Body of pancreas (tissue), 4 donors: Measurements from ENCODE around the gene AMDHD1. TPM values are rescaled to one million over a fixed set of nuclear protein-coding genes. Genes with fewer than 3 reads are reported as not detected.

Experiments
- ATAC-seq: fragments of 150-250 bp; one replicate; pipeline ENCODE4 v1.9.1; 2016
- DNase-seq, 4 donors: peaks; one replicate each; pipeline ENCODE4 v3.0.0-alpha.2; 2019
- H3K27ac ChIP-seq, 4 donors: fragments of 200-600 bp; sonication (generic); 1 replicate in 3 of 4; 2 replicates in 1 of 4; pipeline versions ENCODE4 v1.5.1 to v1.6.1; 2016 to 2019; ENCODE audit warnings: mild to moderate bottlenecking in 1 of 4, mixed read lengths in 1 of 4, moderate library complexity in 1 of 4
- H3K27me3 ChIP-seq, 2 donors: fragments of 200-600 bp; sonication (generic); one replicate each; pipeline ENCODE4 v1.6.0; 2016; ENCODE audit warnings: mild to moderate bottlenecking in 1 of 2
- H3K36me3 ChIP-seq, 2 donors: fragments of 200-600 bp; sonication (generic); replicated peaks in 1 of 2; 2 replicates each; pipeline ENCODE4 v1.5.1; 2016; ENCODE audit warnings: low read depth in 2 of 2; ENCODE audit not compliant: insufficient read depth in 1 of 2
- H3K4me1 ChIP-seq: fragments of 200-600 bp; sonication (generic); one replicate; pipeline ENCODE4 v1.6.0; 2016
- H3K4me3 ChIP-seq, 2 donors: fragments of 200-600 bp; sonication (generic); 1 replicate in 1 of 2; 2 replicates in 1 of 2; pipeline ENCODE4 v1.5.1; 2016 to 2019
- H3K9me3 ChIP-seq, 3 donors: fragments of 200-600 bp; sonication (generic); 1 replicate in 2 of 3; 2 replicates in 1 of 3; pipeline ENCODE4 v1.5.1; 2016
- POLR2A ChIP-seq, 3 donors: fragments of 450-650 bp; IDR thresholded peaks; one replicate each; pipeline ENCODE4 v1.6.1; 2016; ENCODE audit warnings: antibody characterized with exemption in 3 of 3, mild to moderate bottlenecking in 2 of 3
- WGBS, 2 donors: methylation state at CpG; one replicate each; pipeline ENCODE4 v1.1.5; 2017; 5-methylcytosine and 5-hydroxymethylcytosine counted together
- intact Hi-C: fragments of 100-400 bp; cut with DNase I; formaldehyde crosslinking; loops from one replicate; pipeline ENCODE4 v1.15.1; 2023
- total RNA-seq, 2 donors: library from RNA; depleted of rRNA; stranded (reverse); fragments of >200 nt; gene quantifications; one replicate each; pipeline ENCODE4 v1.1.0, GENCODE V29; 2016
- TF ChIP-seq, protein P1 (sequence below), 7 experiments: fragments of 450-650 bp in 4 of 7; fragments of 200-600 bp in 3 of 7; sonication (generic) in 3 of 7; IDR thresholded peaks; one replicate each; pipeline ENCODE4 v1.5.1; 2016 to 2019; ENCODE audit warnings: antibody characterized with exemption in 7 of 7

AMDHD1 gene
- total RNA-seq, 2 donors from 2014 or later: 4.4 to 4.6 TPM

DNA sequence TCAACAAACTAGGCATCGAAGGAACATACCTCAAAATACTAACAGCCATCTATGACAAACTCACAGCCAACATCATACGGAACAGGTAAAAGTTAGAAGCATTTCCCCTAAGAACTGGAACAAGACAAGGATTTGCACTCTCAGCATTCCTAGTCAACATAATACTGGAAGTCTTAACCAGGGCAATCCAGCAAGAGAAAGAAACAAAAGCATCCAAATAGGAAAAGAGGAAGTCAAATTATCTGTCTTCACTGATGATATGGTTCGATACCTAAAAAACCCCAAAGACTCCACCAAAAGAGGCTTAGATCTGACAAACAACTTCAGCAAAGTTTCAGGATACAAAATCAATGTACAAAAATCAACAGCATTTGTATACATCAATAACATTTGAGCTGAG lies 33.3 kb upstream of the AMDHD1 start:
- TF ChIP-seq, protein P1, sequence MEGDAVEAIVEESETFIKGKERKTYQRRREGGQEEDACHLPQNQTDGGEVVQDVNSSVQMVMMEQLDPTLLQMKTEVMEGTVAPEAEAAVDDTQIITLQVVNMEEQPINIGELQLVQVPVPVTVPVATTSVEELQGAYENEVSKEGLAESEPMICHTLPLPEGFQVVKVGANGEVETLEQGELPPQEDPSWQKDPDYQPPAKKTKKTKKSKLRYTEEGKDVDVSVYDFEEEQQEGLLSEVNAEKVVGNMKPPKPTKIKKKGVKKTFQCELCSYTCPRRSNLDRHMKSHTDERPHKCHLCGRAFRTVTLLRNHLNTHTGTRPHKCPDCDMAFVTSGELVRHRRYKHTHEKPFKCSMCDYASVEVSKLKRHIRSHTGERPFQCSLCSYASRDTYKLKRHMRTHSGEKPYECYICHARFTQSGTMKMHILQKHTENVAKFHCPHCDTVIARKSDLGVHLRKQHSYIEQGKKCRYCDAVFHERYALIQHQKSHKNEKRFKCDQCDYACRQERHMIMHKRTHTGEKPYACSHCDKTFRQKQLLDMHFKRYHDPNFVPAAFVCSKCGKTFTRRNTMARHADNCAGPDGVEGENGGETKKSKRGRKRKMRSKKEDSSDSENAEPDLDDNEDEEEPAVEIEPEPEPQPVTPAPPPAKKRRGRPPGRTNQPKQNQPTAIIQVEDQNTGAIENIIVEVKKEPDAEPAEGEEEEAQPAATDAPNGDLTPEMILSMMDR (IDR thresholded peaks at IDR 0.05): no peak
- no peak for TF ChIP-seq POLR2A (IDR thresholded peaks at IDR 0.05)
- Histone ChIP-seq H3K27ac (no peak overlapping the region), H3K4me1 (no peaks in the 10 kb centered on the region), H3K4me3 (no peak overlapping the region), H3K36me3 (no peaks in the 10 kb centered on the region), H3K27me3 (no peaks in the 10 kb centered on the region), H3K9me3 (no peaks in the 10 kb centered on the region)
- 78 to 87% methylated on average over 3 of the region's 3 CpGs for WGBS, 2 donors
- no peak for DNase-seq
- intact Hi-C loops: loop anchor here (10.0 kb wide), 1 partner anchor 85 kb away; the partner anchor contains the start of gene HAL
- ATAC-seq: no peak

DNA sequence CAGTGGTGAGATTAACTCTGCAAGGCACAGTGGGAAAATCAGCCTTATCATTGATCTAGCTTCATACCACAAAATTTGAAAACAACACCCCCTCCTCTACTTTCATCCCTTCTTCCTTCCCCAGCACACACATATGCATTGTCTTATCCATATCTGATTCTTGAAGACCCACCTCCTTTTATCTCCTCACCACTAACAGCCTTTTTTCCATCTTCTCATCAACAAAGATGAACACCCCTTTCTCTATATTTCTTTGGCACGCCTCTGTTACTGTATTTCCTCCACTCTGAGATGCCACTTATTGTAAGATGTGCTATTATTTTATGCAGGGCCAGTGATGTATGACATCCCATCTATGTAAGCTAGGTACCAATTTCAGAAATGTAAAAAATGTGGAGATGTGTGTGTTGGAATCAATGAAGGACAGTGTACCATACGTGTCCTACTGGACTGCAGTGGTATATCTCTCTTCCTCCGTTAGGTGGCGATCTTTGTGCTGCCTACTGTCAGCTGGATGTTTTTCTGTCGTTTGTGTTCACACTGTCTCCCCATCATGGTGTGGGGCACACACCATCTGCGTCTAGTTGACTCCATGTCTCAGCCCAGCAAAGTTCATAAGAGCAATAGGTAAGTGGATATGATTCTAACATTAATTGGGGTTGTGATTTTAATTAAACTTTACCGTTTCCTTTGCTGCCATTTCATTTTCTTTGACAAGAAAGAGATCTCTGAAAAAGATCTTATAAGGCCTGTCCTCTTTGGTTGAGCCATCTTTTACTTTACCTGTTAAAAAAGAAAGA lies 24.7 kb upstream of the AMDHD1 start:
- TF ChIP-seq POLR2A (IDR thresholded peaks at IDR 0.05): no peak
- TF ChIP-seq, protein P1 (IDR thresholded peaks at IDR 0.05): peak; percentile 42 to 89 (median 79)
- Histone ChIP-seq H3K4me3 (no peak overlapping the region), H3K36me3 (no peaks in the 10 kb centered on the region), H3K27me3 (no peaks in the 10 kb centered on the region), H3K27ac (no peak overlapping the region), H3K9me3 (no peaks in the 10 kb centered on the region), H3K4me1 (no peaks in the 10 kb centered on the region)
- DNase-seq: peak; percentile 34 to 65 (median 53)
- ATAC-seq: peak; percentile 78
- WGBS, 2 donors: 22% methylated on average over 7 of the region's 7 CpGs
- intact Hi-C loops: loop anchor here (10.0 kb wide), 1 partner anchor 76 kb away; the partner anchor contains the start of gene HAL

DNA sequence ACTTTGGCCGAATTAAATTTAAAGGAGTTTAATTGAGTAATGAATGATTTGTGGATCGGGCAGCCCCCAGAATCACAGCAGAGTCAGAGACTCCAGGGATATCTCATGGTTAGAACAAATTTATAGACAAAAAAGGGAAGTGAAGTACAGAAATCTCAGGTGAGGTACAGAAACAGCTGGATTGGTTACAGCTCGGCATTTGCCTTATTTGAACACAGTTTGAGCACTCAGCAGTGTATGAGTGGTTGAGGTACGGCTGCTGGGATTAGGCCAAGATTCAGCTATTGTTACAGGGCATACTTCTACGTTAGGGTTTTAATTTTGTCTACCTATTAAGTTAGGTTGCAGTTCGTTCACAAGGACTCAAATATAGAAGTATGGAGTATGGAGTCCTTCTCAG lies 24.0 kb upstream of the AMDHD1 start:
- H3K27me3 ChIP-seq: no peaks in the 10 kb centered on the region
- DNase-seq (no peak), ATAC-seq (no peak)
- H3K27ac ChIP-seq: no peak overlapping the region
- no peak for TF ChIP-seq POLR2A (IDR thresholded peaks at IDR 0.05)
- TF ChIP-seq, protein P1 (IDR thresholded peaks at IDR 0.05): no peak
- no peak overlapping the region for H3K4me3 ChIP-seq
- H3K9me3 ChIP-seq: no peaks in the 10 kb centered on the region
- H3K36me3 ChIP-seq: no peaks in the 10 kb centered on the region
- intact Hi-C loops: loop anchor here (10.0 kb wide), 1 partner anchor 76 kb away; the partner anchor contains the start of gene HAL
- WGBS, 2 donors: 59 to 60% methylated on average over 6 of the region's 6 CpGs
- H3K4me1 ChIP-seq: no peaks in the 10 kb centered on the region

DNA sequence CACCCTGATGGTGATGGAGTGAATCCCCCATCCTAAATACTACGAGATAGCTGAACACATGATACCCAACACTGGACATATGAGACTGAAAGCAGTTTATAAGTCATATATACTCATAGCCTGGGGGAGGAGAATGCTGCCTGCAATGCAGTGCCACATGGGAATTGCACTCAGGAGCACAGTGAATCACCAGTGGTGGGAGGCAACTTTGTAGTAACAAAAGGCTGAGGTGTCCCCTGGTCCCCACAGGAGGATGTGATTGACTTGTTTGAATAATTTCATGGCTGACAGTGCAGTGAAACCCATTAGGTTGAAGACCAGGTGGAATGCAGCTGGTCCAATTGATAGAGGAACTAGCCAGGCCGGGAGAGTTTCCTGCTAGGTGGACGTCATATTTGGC lies 20.9 kb upstream of the AMDHD1 start:
- no peak overlapping the region for H3K27ac ChIP-seq
- no peaks in the 10 kb centered on the region for H3K4me1 ChIP-seq
- TF ChIP-seq, protein P1 (IDR thresholded peaks at IDR 0.05): no peak
- no peaks in the 10 kb centered on the region for H3K9me3 ChIP-seq
- DNase-seq (no peak), ATAC-seq (no peak)
- intact Hi-C loops: no loop called here
- WGBS, 2 donors: 53 to 66% methylated on average over 3 of the region's 3 CpGs
- no peak overlapping the region for H3K4me3 ChIP-seq
- H3K36me3 ChIP-seq: no peaks in the 10 kb centered on the region
- no peaks in the 10 kb centered on the region for H3K27me3 ChIP-seq

DNA sequence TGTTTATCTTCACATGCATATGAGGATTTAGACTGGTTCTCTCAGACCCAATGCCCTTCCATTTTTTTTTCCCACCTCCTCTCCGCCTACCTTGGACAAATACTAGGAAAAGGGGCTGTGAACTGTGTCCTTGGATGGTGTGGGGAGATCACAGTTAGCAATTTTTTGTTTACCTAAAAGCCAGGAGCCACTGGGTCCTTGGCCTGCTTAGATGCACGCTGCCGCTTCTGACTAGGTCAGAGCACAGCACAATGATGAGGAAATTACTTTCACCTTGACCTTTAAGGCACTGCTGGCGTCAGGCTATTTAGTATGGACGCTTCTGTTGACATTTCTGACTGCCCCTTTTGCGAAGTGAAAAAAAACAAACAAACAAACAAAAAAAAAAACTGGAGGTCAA lies 2.6 kb upstream of the AMDHD1 start:
- 54 to 59% methylated on average over 6 of the region's 6 CpGs for WGBS, 2 donors
- DNase-seq: no peak

More for the DNA sequence above, 2.6 kb upstream of the AMDHD1 start:
- TF ChIP-seq, protein P1 (IDR thresholded peaks at IDR 0.05): no peak
- TF ChIP-seq POLR2A (IDR thresholded peaks at IDR 0.05): no peak
- intact Hi-C loops: no loop called here
- no peak for ATAC-seq
- no peaks in the 10 kb centered on the region for H3K27me3 ChIP-seq
- H3K27ac ChIP-seq: no peak overlapping the region
- no peak overlapping the region for H3K4me3 ChIP-seq
- no peaks in the 10 kb centered on the region for H3K9me3 ChIP-seq
- no peaks in the 10 kb centered on the region for H3K36me3 ChIP-seq
- peaks cover 10% of the 10 kb centered on the region for H3K4me1 ChIP-seq
